WERI-Rb-1 (cell line): ENCODE measurements around the gene ODC1.
A peak's percentile ranks its signal among the peaks of the same experiment; 100 is the strongest.
"Not testable (repeated sequence)": the region's sequence is repeated elsewhere in the genome, so short reads cannot be mapped to it uniquely, and the experiment has no call there.

Source experiments
- DNase-seq: peaks from one replicate; pipeline ENCODE4 v3.0.0-alpha.2; 2020
- H3K27ac ChIP-seq: fragments of 250-450 bp; sonication (Bioruptor Pico); 2 replicates; pipeline ENCODE4 v1.5.1; 2020; ENCODE audit warnings: mild to moderate bottlenecking, moderate library complexity
- H3K27me3 ChIP-seq: fragments of 250-450 bp; sonication (Bioruptor Pico); 2 replicates; pipeline ENCODE4 v1.5.1; 2021; ENCODE audit warnings: mild to moderate bottlenecking, low read depth, moderate library complexity; ENCODE audit not compliant: insufficient read depth, severe bottlenecking
- H3K36me3 ChIP-seq: fragments of 250-450 bp; sonication (Bioruptor Pico); 2 replicates; pipeline ENCODE4 v1.5.1; 2020; ENCODE audit warnings: mild to moderate bottlenecking, moderate library complexity
- H3K4me3 ChIP-seq: 2 replicates; pipeline ENCODE4 v1.5.1; 2011; ENCODE audit warnings: low read depth, mild to moderate bottlenecking, control low read depth, low read length
- H3K9me3 ChIP-seq: fragments of 250-450 bp; sonication (Bioruptor Pico); 2 replicates; pipeline ENCODE4 v1.5.1; 2021; ENCODE audit warnings: mild to moderate bottlenecking, moderate library complexity; ENCODE audit not compliant: severe bottlenecking
- CTCF ChIP-seq: IDR thresholded peaks from 2 replicates; pipeline ENCODE4 v1.5.1; 2011; ENCODE audit warnings: low read depth, mild to moderate bottlenecking, control low read depth, inconsistent platforms, low read length

The ODC1 gene

GRCh38 chr2:10448576-10449485, 704 bp upstream of the ODC1 start:
- Histone ChIP-seq H3K27ac (peak overlapping the region; percentile 90), H3K27me3 (no peaks in the 10 kb centered on the region), H3K9me3 (no peaks in the 10 kb centered on the region), H3K36me3 (peaks cover 32% of the 10 kb centered on the region), H3K4me3 (peak overlapping the region; percentile 57)
- TF ChIP-seq CTCF = 0 out of 2 replicates have a peak, but pooled peaks have one; percentile 28
- peak; percentile 98 for DNase-seq

GRCh38 chr2:10447300-10447894, 730 bp downstream of the ODC1 start:
- H3K27me3 ChIP-seq = no peaks in the 10 kb centered on the region
- peak overlapping the region; percentile 97 for H3K27ac ChIP-seq
- no peaks in the 10 kb centered on the region for H3K9me3 ChIP-seq
- TF ChIP-seq CTCF = no peak
- H3K36me3 ChIP-seq = peaks cover 46% of the 10 kb centered on the region
- peak overlapping the region; percentile 52 for H3K4me3 ChIP-seq
- DNase-seq = no peak

- H3K27me3 ChIP-seq = no peaks in the 10 kb centered on the region
- peaks cover 54% of the 10 kb centered on the region for H3K36me3 ChIP-seq
- H3K4me3 ChIP-seq = peak overlapping the region; percentile 52
- DNase-seq = no peak
- H3K9me3 ChIP-seq = no peaks in the 10 kb centered on the region
- no peak overlapping the region for H3K27ac ChIP-seq
- TF ChIP-seq CTCF = no peak
Observed at GRCh38 chr2:10446631-10447030, 1.5 kb downstream of the ODC1 start.

- Histone ChIP-seq H3K27me3 (no peaks in the 10 kb centered on the region), H3K27ac (no peak overlapping the region), H3K36me3 (peaks cover 75% of the 10 kb centered on the region), H3K9me3 (no peaks in the 10 kb centered on the region), H3K4me3 (no peak overlapping the region)
- no peak for DNase-seq
- no peak for TF ChIP-seq CTCF
Observed at GRCh38 chr2:10444463-10444862, 3.7 kb downstream of the ODC1 start.

GRCh38 chr2:10442469-10443126, 5.5 kb downstream of the ODC1 start:
- not testable (repeated sequence) for DNase-seq, H3K27ac ChIP-seq, H3K9me3 ChIP-seq, H3K4me3 ChIP-seq, H3K27me3 ChIP-seq
- peaks cover 86% of the 10 kb centered on the region for H3K36me3 ChIP-seq

GRCh38 chr2:10441948-10442347, 6.2 kb downstream of the ODC1 start:
- Histone ChIP-seq H3K4me3 (no peak overlapping the region), H3K36me3 (peaks cover 84% of the 10 kb centered on the region), H3K27me3 (no peaks in the 10 kb centered on the region), H3K9me3 (no peaks in the 10 kb centered on the region), H3K27ac (no peak overlapping the region)
- TF ChIP-seq CTCF = no peak
- no peak for DNase-seq
